ENCODE measurements around the gene KERA.

KERA gene

GRCh38 chr12:91004872-91005271 is 53.0 kb downstream of the KERA start, which contains the start of gene EPYC:
Gene EPYC, minus strand, starts transcription at chr12:91004972. Its CDS starts 2,407 bp downstream, at chr12:91002565.
- Histone ChIP-seq H3K9me3 (replicated peaks; ENCODE audit: low read length) (no peaks in the 10 kb centered on the region), H3K9ac (ENCODE audit: low read depth, low read length) (no peak within 1 kb of the TSS), H3K36me3 (ENCODE audit: insufficient read depth, low read length) (no peaks in the 10 kb centered on the region), H3K27me3 (ENCODE audit: control insufficient read depth, insufficient read depth, low read length) (no peaks in the 10 kb centered on the region), H3K4me3 (ENCODE audit: low read length) (no peak within 1 kb of the TSS), H3K4me1 (ENCODE audit: control insufficient read depth, insufficient read depth, low read length) (peaks cover 3% of the 10 kb centered on the region), H3K4me2 (ENCODE audit: low read length) (no peak within 1 kb of the TSS)

- Histone ChIP-seq H3K4me1 (ENCODE audit: control insufficient read depth, insufficient read depth, low read length) (peaks cover 3% of the 10 kb centered on the region), H3K36me3 (ENCODE audit: insufficient read depth, low read length) (no peaks in the 10 kb centered on the region), H3K4me2 (ENCODE audit: low read length) (no peak overlapping the region), H3K4me3 (ENCODE audit: low read length) (no peak overlapping the region), H3K9me3 (replicated peaks; ENCODE audit: low read length) (no peaks in the 10 kb centered on the region), H3K27me3 (ENCODE audit: control insufficient read depth, insufficient read depth, low read length) (no peaks in the 10 kb centered on the region), H3K9ac (ENCODE audit: low read depth, low read length) (no peak overlapping the region)
Observed at GRCh38 chr12:91003737-91004136, 54.1 kb downstream of the KERA start.

- no peaks in the 10 kb centered on the region for H3K27me3 ChIP-seq (ENCODE audit: control insufficient read depth, insufficient read depth, low read length)
- H3K36me3 ChIP-seq (ENCODE audit: insufficient read depth, low read length): no peaks in the 10 kb centered on the region
- no peaks in the 10 kb centered on the region for H3K9me3 ChIP-seq (replicated peaks; ENCODE audit: low read length)
- no peak overlapping the region for H3K4me3 ChIP-seq (ENCODE audit: low read length)
- no peak overlapping the region for H3K9ac ChIP-seq (ENCODE audit: low read depth, low read length)
- H3K4me1 ChIP-seq (ENCODE audit: control insufficient read depth, insufficient read depth, low read length): peaks cover 3% of the 10 kb centered on the region
- H3K4me2 ChIP-seq (ENCODE audit: low read length): no peak overlapping the region
Observed at GRCh38 chr12:91001306-91001705, 56.5 kb downstream of the KERA start.
